ENCODE data around the gene CES5A. TPM values are rescaled to one million over a fixed set of nuclear protein-coding genes. Genes with fewer than 3 reads are reported as not detected.

CES5A gene
- total and polyA plus RNA-seq, 2 of the 4 experiments (the other 2 are of a cell fraction), result not detected

DNA sequence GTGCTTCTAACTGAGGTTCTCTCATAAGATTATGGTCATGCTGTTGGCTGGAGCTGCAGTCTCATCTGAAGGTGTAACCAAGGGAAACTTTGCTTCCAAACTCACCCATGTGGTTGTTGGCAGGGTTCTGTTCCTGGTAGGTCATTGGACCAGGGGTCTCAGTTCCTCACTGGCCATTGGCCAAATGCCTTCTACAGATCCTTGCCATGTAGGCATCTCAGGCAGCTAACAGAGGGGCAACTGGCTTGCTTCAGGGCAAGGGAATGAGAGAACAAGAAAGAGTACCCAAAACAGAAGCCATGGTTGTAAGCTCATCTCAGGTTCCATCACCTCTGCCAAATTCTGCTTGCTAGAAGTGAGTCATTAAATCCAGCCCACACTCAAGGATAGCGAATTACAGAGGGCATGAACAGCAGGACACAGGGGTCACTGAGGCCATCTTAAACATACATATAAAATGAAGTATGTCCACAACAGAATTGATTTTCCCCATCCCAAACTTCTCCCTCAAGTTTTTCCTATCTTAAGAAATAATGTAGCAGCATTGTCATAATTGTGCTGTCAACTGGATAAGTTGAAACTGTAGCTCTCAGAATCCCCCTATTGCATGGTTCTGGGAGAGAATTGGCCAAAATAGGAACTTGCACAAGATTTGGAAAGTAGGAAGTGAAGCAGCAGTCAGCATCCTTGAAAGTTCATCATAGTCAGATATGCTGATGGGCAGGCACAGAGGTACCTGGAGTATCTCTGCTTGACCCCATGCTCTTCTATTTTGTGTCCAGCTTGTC, 42.4 kb upstream of the CES5A start:
- intact Hi-C loops (cut with micrococcal nuclease), result no loop called here
- H3K27me3 ChIP-seq (ENCODE audit: control insufficient read depth, insufficient read depth, low read length), result no peaks in the 10 kb centered on the region
- H4K5ac ChIP-seq (ENCODE audit: low read depth, low read length), result no peak overlapping the region
- no peaks in the 10 kb centered on the region for H3K9me1 ChIP-seq (ENCODE audit: insufficient read depth, low read length)
- H3K4me2 ChIP-seq (ENCODE audit: low read depth, low read length), result no peak overlapping the region
- H3K18ac ChIP-seq (ENCODE audit: low read depth, low read length), result no peak overlapping the region
- no peak overlapping the region for H2AFZ ChIP-seq (replicated peaks; ENCODE audit: low read length, poor library complexity)
- H2AK5ac ChIP-seq (ENCODE audit: low read depth, low read length), result no peak overlapping the region
- dilution Hi-C loops (cut with HindIII; ENCODE audit: low sequenced_read_pairs, unreplicated experiment), result no loop called here
- no peak overlapping the region for H4K8ac ChIP-seq (ENCODE audit: low read depth in 2 of 2, low read length in 2 of 2)
- no peak overlapping the region for H2BK5ac ChIP-seq (ENCODE audit: low read depth, low read length, poor library complexity, severe bottlenecking)
- no peak for DNase-seq
- H3K4me1 ChIP-seq (ENCODE audit: control insufficient read depth, insufficient read depth, low read length), result no peaks in the 10 kb centered on the region
- H2BK120ac ChIP-seq (ENCODE audit: low read depth, low read length), result no peak overlapping the region
- H2BK20ac ChIP-seq (ENCODE audit: low read depth, low read length), result no peak overlapping the region
- no peaks in the 10 kb centered on the region for H3K79me1 ChIP-seq (ENCODE audit: low read depth in 1 of 2, low read length in 2 of 2)
- ChIA-PET POLR2A (ENCODE audit: unreplicated experiment) (no interaction called here), CTCF (no interaction called here)
- no CpG with 5 or more reads among the region's 1 CpG for WGBS, 2 experiments (ENCODE audit: extremely low coverage in 2 of 2, insufficient read length in 1 of 2)
- no peak overlapping the region for H3K4me3 ChIP-seq (ENCODE audit: insufficient read depth, low read depth, low read length)
- no peak for TF ChIP-seq FOS (IDR thresholded peaks at IDR 0.05; ENCODE audit: low read depth, low read length)
- no peak for TF ChIP-seq CEBPB (IDR thresholded peaks at IDR 0.05; ENCODE audit: low read depth, low read length)
- TF ChIP-seq POLR2A (IDR thresholded peaks at IDR 0.05; ENCODE audit: low read depth, low read length), result no peak
- no peak for TF ChIP-seq RCOR1 (IDR thresholded peaks at IDR 0.05; ENCODE audit: insufficient replicate concordance, low read length)
- TF ChIP-seq RFX5 (IDR thresholded peaks at IDR 0.05; ENCODE audit: low read depth, low read length), result no peak
- TF ChIP-seq MXI1 (IDR thresholded peaks at IDR 0.05; ENCODE audit: borderline replicate concordance, low read depth, low read length), result no peak
- TF ChIP-seq SMC3 (IDR thresholded peaks at IDR 0.05; ENCODE audit: low read depth, low read length), result no peak
- TF ChIP-seq, protein P1, sequence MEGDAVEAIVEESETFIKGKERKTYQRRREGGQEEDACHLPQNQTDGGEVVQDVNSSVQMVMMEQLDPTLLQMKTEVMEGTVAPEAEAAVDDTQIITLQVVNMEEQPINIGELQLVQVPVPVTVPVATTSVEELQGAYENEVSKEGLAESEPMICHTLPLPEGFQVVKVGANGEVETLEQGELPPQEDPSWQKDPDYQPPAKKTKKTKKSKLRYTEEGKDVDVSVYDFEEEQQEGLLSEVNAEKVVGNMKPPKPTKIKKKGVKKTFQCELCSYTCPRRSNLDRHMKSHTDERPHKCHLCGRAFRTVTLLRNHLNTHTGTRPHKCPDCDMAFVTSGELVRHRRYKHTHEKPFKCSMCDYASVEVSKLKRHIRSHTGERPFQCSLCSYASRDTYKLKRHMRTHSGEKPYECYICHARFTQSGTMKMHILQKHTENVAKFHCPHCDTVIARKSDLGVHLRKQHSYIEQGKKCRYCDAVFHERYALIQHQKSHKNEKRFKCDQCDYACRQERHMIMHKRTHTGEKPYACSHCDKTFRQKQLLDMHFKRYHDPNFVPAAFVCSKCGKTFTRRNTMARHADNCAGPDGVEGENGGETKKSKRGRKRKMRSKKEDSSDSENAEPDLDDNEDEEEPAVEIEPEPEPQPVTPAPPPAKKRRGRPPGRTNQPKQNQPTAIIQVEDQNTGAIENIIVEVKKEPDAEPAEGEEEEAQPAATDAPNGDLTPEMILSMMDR (conservative IDR thresholded peaks at IDR 0.05; ENCODE audit: low read depth, low read length), result no peak
- H3K27ac ChIP-seq (ENCODE audit: insufficient read depth, low read length), result no peak overlapping the region
- H3K9ac ChIP-seq (ENCODE audit: low read depth, low read length), result no peak overlapping the region
- H3K14ac ChIP-seq (replicated peaks; ENCODE audit: low read depth, low read length), result no peak overlapping the region
- H2AK9ac ChIP-seq (replicated peaks; ENCODE audit: low read depth, low read length, poor library complexity), result no peak overlapping the region
- H3K36me3 ChIP-seq (ENCODE audit: control insufficient read depth, insufficient read depth, low read length), result no peaks in the 10 kb centered on the region
- no peak overlapping the region for H3K56ac ChIP-seq (ENCODE audit: extremely low read depth, insufficient read depth, low read length)
- no peak overlapping the region for H2BK15ac ChIP-seq (ENCODE audit: low read depth, low read length)
- no peak overlapping the region for H3K4ac ChIP-seq (ENCODE audit: low read depth, low read length)
- H4K91ac ChIP-seq (ENCODE audit: insufficient read depth, low read depth, low read length), result no peak overlapping the region
- no peaks in the 10 kb centered on the region for H3K9me3 ChIP-seq (ENCODE audit: control insufficient read depth, insufficient read depth, low read length)
- H4K20me1 ChIP-seq (ENCODE audit: insufficient read depth, low read length), result no peaks in the 10 kb centered on the region
- no peak for ATAC-seq (ENCODE audit: low read depth)
- no peak overlapping the region for H3K23ac ChIP-seq (ENCODE audit: low read depth, low read length)
- BruUV-seq (replicated peaks), result no TSS peak
- in situ Hi-C loops (cut with MboI; ENCODE audit: low sequenced_read_pairs), result no loop called here

Measured in IMR-90 (cell line).